T-helper 2 cell treated with Interferon-gamma antibody and Interleukin-4, amounts not matched to agents 100 ng/mL and 5 ng/mL, for 36 hours (primary cell): ENCODE data around the gene PNLDC1. TPM values are rescaled to one million over a fixed set of nuclear protein-coding genes. Genes with fewer than 3 reads are reported as not detected.
"Not testable (repeated sequence)": the region's sequence is repeated elsewhere in the genome, so short reads cannot be mapped to it uniquely, and the experiment has no call there.

ENCODE experiments used
- intact Hi-C: fragments of 100-400 bp; cut with micrococcal nuclease; formaldehyde crosslinking; loops from one replicate; pipeline ENCODE4 v1.15.1; 2023
- total RNA-seq: library from RNA; stranded (reverse); gene quantifications from 2 replicates; pipeline ENCODE4 v1.2.3, GENCODE V29; 2022

PNLDC1 gene
- total RNA-seq, 1 donor from 2014 or later: 0.50 TPM

GRCh38 chr6:159778542-159779103 lies 21.5 kb upstream of the PNLDC1 start:
- intact Hi-C loops: no loop called here

GRCh38 chr6:159788276-159788675 lies 11.8 kb upstream of the PNLDC1 start:
- intact Hi-C loops: loop anchor here (5.0 kb wide), 3 partner anchors 314 to 1484 kb away; partner anchors contain the start of genes AGPAT4 and SYTL3

- intact Hi-C loops: loop anchor here (1.0 to 5.0 kb wide), 8 partner anchors 27 to 1483 kb away; partner anchors contain the start of genes ACAT2, AGPAT4, SOD2 and SYTL3
Measured at GRCh38 chr6:159788753-159789376, 11.2 kb upstream of the PNLDC1 start.

- intact Hi-C loops: loop anchor here (1.0 to 5.0 kb wide), 10 partner anchors 27 to 1483 kb away; partner anchors contain the start of genes ACAT2, AGPAT4, SOD2 and SYTL3
Measured at GRCh38 chr6:159789377-159790148, 10.5 kb upstream of the PNLDC1 start, which contains the start of gene TCP1. Gene TCP1 (minus strand): TSS chr6:159789602. CDS start chr6:159789468, 134 bp downstream.

GRCh38 chr6:159790149-159790955 lies 9.7 kb upstream of the PNLDC1 start, which contains the start of gene MRPL18:
Gene MRPL18 (plus strand): TSS chr6:159790467. CDS start chr6:159790588, 121 bp downstream.
- intact Hi-C loops: loop anchor here (1.0 to 2.0 kb wide), 2 partner anchors 62 to 178 kb away; no protein-coding TSS in a partner anchor

- intact Hi-C loops: loop anchor here (1.0 to 2.0 kb wide), 2 partner anchors 62 to 177 kb away; no protein-coding TSS in a partner anchor
Measured at GRCh38 chr6:159790956-159791598, 9.0 kb upstream of the PNLDC1 start.

- intact Hi-C loops: not testable (repeated sequence)
Measured at GRCh38 chr6:159794976-159795375, 5.1 kb upstream of the PNLDC1 start.

GRCh38 chr6:159797554-159797953 lies 2.5 kb upstream of the PNLDC1 start:
- intact Hi-C loops: no loop called here

GRCh38 chr6:159801935-159802334 lies 1.9 kb downstream of the PNLDC1 start:
- intact Hi-C loops: no loop called here

- intact Hi-C loops: no loop called here
Measured at GRCh38 chr6:159804504-159804903, 4.4 kb downstream of the PNLDC1 start.

GRCh38 chr6:159805440-159806020 lies 5.5 kb downstream of the PNLDC1 start:
- intact Hi-C loops: no loop called here

GRCh38 chr6:159806021-159806458 lies 6.0 kb downstream of the PNLDC1 start:
- intact Hi-C loops: no loop called here

- intact Hi-C loops: no loop called here
Measured at GRCh38 chr6:159807150-159807858, 7.2 kb downstream of the PNLDC1 start.

- intact Hi-C loops: no loop called here
Measured at GRCh38 chr6:159808647-159809046, 8.6 kb downstream of the PNLDC1 start.

GRCh38 chr6:159809149-159809548 lies 9.1 kb downstream of the PNLDC1 start:
- intact Hi-C loops: no loop called here

- intact Hi-C loops: no loop called here
Measured at GRCh38 chr6:159813781-159814180, 13.7 kb downstream of the PNLDC1 start.

- intact Hi-C loops: no loop called here
Measured at GRCh38 chr6:159815410-159815809, 15.3 kb downstream of the PNLDC1 start.

GRCh38 chr6:159816775-159817174 lies 16.7 kb downstream of the PNLDC1 start:
- intact Hi-C loops: not testable (repeated sequence)
